T-cell (primary cell): ENCODE measurements around the gene SPACA7. TPM values are rescaled to one million over a fixed set of nuclear protein-coding genes. Genes with fewer than 3 reads are reported as not detected.
"Not testable (repeated sequence)": the region's sequence is repeated elsewhere in the genome, so short reads cannot be mapped to it uniquely, and the experiment has no call there.

ENCODE experiments used
- ATAC-seq, 4 experiments: fragments of 200-7000 bp in 3 of 4; fragments of 150-1000 bp in 1 of 4; cut with Tn5 transposase; replicated peaks in 1 of 4; 1 replicate in 3 of 4; 2 replicates in 1 of 4; pipeline ENCODE4 v1.10.0; 2021; ENCODE audit warnings: moderate library complexity in 3 of 4, mild to moderate bottlenecking in 2 of 4, moderate number of reproducible peaks in 1 of 4
- CTCF ChIA-PET, 2 donors: fragments of 300-600 bp; sonication (Branson Sonifier 250); formaldehyde crosslinking; loops; one replicate each; lab custom pipeline; 2022; ENCODE audit warnings: antibody characterized with exemption in 2 of 2; lab: Charles Lee
- POLR2A ChIA-PET, 2 donors: fragments of 300-600 bp; sonication (Branson Sonifier 250); formaldehyde crosslinking; loops; one replicate each; lab custom pipeline; 2022; ENCODE audit warnings: antibody characterized with exemption in 2 of 2; lab: Charles Lee
- DNase-seq, 35 experiments: peaks; one replicate each; pipeline versions ENCODE4 v3.0.0 to v3.0.0-alpha.2; 2013 to 2023
- H3K27ac ChIP-seq: one replicate; pipeline ENCODE4 v1.5.1; 2013; ENCODE audit warnings: low read length
- H3K27me3 ChIP-seq, 2 experiments: replicated peaks in 1 of 2; 1 replicate in 1 of 2; 2 replicates in 1 of 2; pipeline versions ENCODE4 v1.6.1 to v1.7.0; 2013; ENCODE audit warnings: low read length in 1 of 2, mixed read lengths in 1 of 2; ENCODE audit not compliant: control insufficient read depth in 2 of 2, insufficient read depth in 2 of 2; ENCODE audit errors: extremely low read depth in 1 of 2
- H3K36me3 ChIP-seq, 2 donors: 1 replicate in 1 of 2; 2 replicates in 1 of 2; pipeline versions ENCODE4 v1.6.1 to v1.7.0; 2013; ENCODE audit warnings: low read length in 1 of 2; ENCODE audit not compliant: control insufficient read depth in 2 of 2, insufficient read depth in 1 of 2; ENCODE audit errors: extremely low read depth in 1 of 2
- H3K4me1 ChIP-seq, 2 experiments: 1 replicate in 1 of 2; 2 replicates in 1 of 2; pipeline versions ENCODE4 v1.6.1 to v1.7.0; 2013; ENCODE audit warnings: low read length in 2 of 2, mixed read lengths in 1 of 2; ENCODE audit not compliant: insufficient read depth in 2 of 2, control insufficient read depth in 1 of 2; ENCODE audit errors: extremely low read depth in 1 of 2
- H3K4me3 ChIP-seq, 2 donors: 1 replicate in 1 of 2; 2 replicates in 1 of 2; pipeline versions ENCODE4 v1.5.1 to v1.7.0; 2013; ENCODE audit warnings: mild to moderate bottlenecking in 2 of 2, low read length in 1 of 2, moderate library complexity in 1 of 2; ENCODE audit not compliant: control insufficient read depth in 1 of 2; ENCODE audit errors: extremely low read depth in 1 of 2
- H3K9me3 ChIP-seq: 2 replicates; pipeline ENCODE4 v1.7.0; 2013
- H3K27ac Mint-ChIP-seq, 2 donors: one replicate each; pipeline ENCODE4 v1.8.0; 2020 to 2021; ENCODE audit warnings: mild to moderate bottlenecking in 2 of 2, mixed read lengths in 2 of 2
- H3K27me3 Mint-ChIP-seq, 2 donors: one replicate each; pipeline ENCODE4 v1.8.0; 2021 to 2022; ENCODE audit warnings: mixed read lengths in 2 of 2
- H3K36me3 Mint-ChIP-seq: one replicate; pipeline ENCODE4 v1.8.0; 2021; ENCODE audit warnings: mixed read lengths
- H3K4me1 Mint-ChIP-seq, 3 donors: one replicate each; pipeline ENCODE4 v1.8.0; 2020 to 2022; ENCODE audit warnings: mixed read lengths in 3 of 3, mild to moderate bottlenecking in 1 of 3
- H3K4me3 Mint-ChIP-seq, 3 donors: one replicate each; pipeline ENCODE4 v1.8.0; 2020 to 2022; ENCODE audit warnings: mild to moderate bottlenecking in 3 of 3, mixed read lengths in 3 of 3, moderate library complexity in 3 of 3
- H3K9me3 Mint-ChIP-seq, 3 donors: one replicate each; pipeline ENCODE4 v1.8.0; 2020 to 2022; ENCODE audit warnings: mixed read lengths in 3 of 3
- WGBS: methylation state at CpG from one replicate; pipeline ENCODE4 v1.1.5; 2013; ENCODE audit warnings: missing lambda C conversion rate; ENCODE audit not compliant: insufficient coverage; 5-methylcytosine and 5-hydroxymethylcytosine counted together
- total RNA-seq, 35 experiments: library from RNA in 6 of 35; stranded (reverse) in 6 of 35; fragments of 120-200 nt in 1 of 35; gene quantifications; one replicate each; pipeline versions ENCODE4 v1.2.1 to v1.2.4 and lab custom pipeline; 2013 to 2026

The SPACA7 gene
- total RNA-seq, 5 donors from 2014 or later (not counting 1 experiment from before 2014, with no cell fraction given): not detected

GRCh38 chr13:112431734-112432133 lies 55.6 kb downstream of the SPACA7 start:
- Histone ChIP-seq H3K9me3 (no peaks in the 10 kb centered on the region), H3K27me3 (peaks cover 0 to 24% of the 10 kb centered on the region in 2 experiments), H3K27ac (no peak overlapping the region), H3K36me3 (no peaks in the 10 kb centered on the region), H3K4me3 (no peak overlapping the region), H3K4me1 (no peaks in the 10 kb centered on the region)
- Mint-ChIP-seq H3K27me3 (peaks cover 5 to 8% of the 10 kb centered on the region in 2 donors), H3K4me1 (no peaks in the 10 kb centered on the region), H3K27ac (no peak overlapping the region), H3K36me3 (no peaks in the 10 kb centered on the region), H3K9me3 (peaks cover 10 to 17% (median 12%) of the 10 kb centered on the region in 3 donors), H3K4me3 (no peak overlapping the region)
- 64% methylated on average over 3 of the region's 5 CpGs for WGBS
- ChIA-PET POLR2A (no interaction called here), CTCF (no interaction called here)
- no peak for ATAC-seq
- no peak for DNase-seq

- H3K9me3 ChIP-seq, H3K4me3 Mint-ChIP-seq, ATAC-seq, H3K27me3 Mint-ChIP-seq, H3K27ac ChIP-seq, DNase-seq, H3K4me3 ChIP-seq, H3K4me1 ChIP-seq, H3K27ac Mint-ChIP-seq, H3K36me3 Mint-ChIP-seq, CTCF ChIA-PET, H3K4me1 Mint-ChIP-seq, H3K36me3 ChIP-seq: not testable (repeated sequence)
- H3K9me3 Mint-ChIP-seq: peaks cover 10 to 17% (median 12%) of the 10 kb centered on the region in 3 donors
- peaks cover 0 to 24% of the 10 kb centered on the region in 2 experiments for H3K27me3 ChIP-seq
- 59% methylated on average over 4 of the region's 5 CpGs for WGBS
- POLR2A ChIA-PET: interaction anchor here in 1 of 2 donors (0.5 kb wide), 1 partner anchor 83 kb away, joined by 3 read pairs; no protein-coding TSS in a partner anchor
Observed at GRCh38 chr13:112432734-112433133, 56.6 kb downstream of the SPACA7 start.

- CTCF ChIA-PET, H3K27me3 Mint-ChIP-seq, ATAC-seq, H3K4me1 Mint-ChIP-seq, H3K9me3 ChIP-seq, DNase-seq, H3K36me3 Mint-ChIP-seq, H3K36me3 ChIP-seq, POLR2A ChIA-PET, H3K4me1 ChIP-seq, H3K27ac ChIP-seq, H3K27ac Mint-ChIP-seq, H3K4me3 Mint-ChIP-seq, H3K4me3 ChIP-seq: not testable (repeated sequence)
- peaks cover 7 to 19% (median 14%) of the 10 kb centered on the region in 3 donors for H3K9me3 Mint-ChIP-seq
- 89% methylated on average over 15 of the region's 16 CpGs for WGBS
- H3K27me3 ChIP-seq: peaks cover 0 to 24% of the 10 kb centered on the region in 2 experiments
Observed at GRCh38 chr13:112433517-112433916, 57.4 kb downstream of the SPACA7 start.

DNA sequence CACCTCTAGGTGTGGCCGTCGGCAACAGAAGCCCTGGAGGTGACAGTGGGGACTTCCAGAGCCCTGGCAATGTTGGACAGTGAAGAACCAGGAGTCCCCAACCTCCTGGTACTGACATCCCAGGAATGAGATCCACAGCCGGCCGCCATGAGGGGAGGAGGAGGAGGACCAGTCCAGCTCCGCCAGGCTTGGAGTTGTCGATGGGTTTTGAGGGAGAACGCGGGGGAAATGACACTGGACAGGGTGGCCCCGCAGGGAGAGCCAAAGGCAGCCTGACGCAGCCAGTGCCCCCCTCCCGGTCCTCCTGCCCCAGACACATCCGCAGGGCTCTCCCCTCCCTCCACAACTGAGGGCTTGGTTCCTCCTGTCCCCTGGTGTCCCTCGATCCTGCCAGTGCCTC lies 57.9 kb downstream of the SPACA7 start:
- DNase-seq (no peak), ATAC-seq (no peak)
- Histone ChIP-seq H3K9me3 (no peaks in the 10 kb centered on the region), H3K36me3 (no peaks in the 10 kb centered on the region), H3K27ac (no peak overlapping the region), H3K27me3 (peaks cover 0 to 24% of the 10 kb centered on the region in 2 experiments), H3K4me1 (no peaks in the 10 kb centered on the region), H3K4me3 (no peak overlapping the region)
- ChIA-PET POLR2A (no interaction called here), CTCF (no interaction called here)
- Mint-ChIP-seq H3K4me1 (no peaks in the 10 kb centered on the region), H3K27ac (no peak overlapping the region), H3K27me3 (peaks cover 5 to 8% of the 10 kb centered on the region in 2 donors), H3K9me3 (peaks cover 4 to 16% (median 15%) of the 10 kb centered on the region in 3 donors), H3K36me3 (no peaks in the 10 kb centered on the region), H3K4me3 (no peak overlapping the region)
- WGBS: 85% methylated on average over 7 of the region's 13 CpGs

- no peak overlapping the region for H3K27ac Mint-ChIP-seq
- Histone ChIP-seq H3K9me3 (no peaks in the 10 kb centered on the region), H3K36me3 (no peaks in the 10 kb centered on the region), H3K27me3 (peaks cover 0 to 28% of the 10 kb centered on the region in 2 experiments), H3K4me3 (no peak overlapping the region), H3K27ac (no peak overlapping the region), H3K4me1 (no peaks in the 10 kb centered on the region)
- peaks cover 5 to 15% of the 10 kb centered on the region in 2 donors for H3K27me3 Mint-ChIP-seq
- H3K4me1 Mint-ChIP-seq: no peaks in the 10 kb centered on the region
- ATAC-seq (no peak), DNase-seq (no peak)
- ChIA-PET POLR2A (no interaction called here), CTCF (no interaction called here)
- peaks cover 0 to 14% (median 9%) of the 10 kb centered on the region in 3 donors for H3K9me3 Mint-ChIP-seq
- no peak overlapping the region for H3K4me3 Mint-ChIP-seq
- WGBS: 88% methylated on average over 7 of the region's 12 CpGs
- no peaks in the 10 kb centered on the region for H3K36me3 Mint-ChIP-seq
Observed at GRCh38 chr13:112434937-112435523, 58.9 kb downstream of the SPACA7 start.

DNA sequence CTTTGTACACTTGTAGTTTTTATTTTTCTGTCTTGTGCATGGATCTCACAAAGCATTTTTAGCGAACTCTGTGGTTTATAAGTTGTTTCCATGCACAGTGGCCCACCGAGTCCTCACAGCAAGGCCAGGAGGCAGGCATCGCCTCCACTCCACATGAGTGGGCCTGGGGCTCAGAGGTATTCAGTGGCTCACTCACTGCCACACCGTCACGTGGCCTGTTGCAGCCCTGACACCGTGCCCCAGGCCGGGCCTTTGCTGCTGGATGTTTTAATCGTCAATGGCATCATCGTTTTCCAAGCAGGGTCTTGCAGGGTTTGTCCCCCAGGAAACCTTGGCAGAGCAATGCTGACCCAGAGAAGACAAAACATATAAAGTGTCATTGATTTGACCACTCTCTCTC lies 59.8 kb downstream of the SPACA7 start:
- DNase-seq: no peak
- Histone ChIP-seq H3K36me3 (no peaks in the 10 kb centered on the region), H3K27ac (no peak overlapping the region), H3K4me1 (no peaks in the 10 kb centered on the region), H3K4me3 (no peak overlapping the region), H3K27me3 (peaks cover 0 to 33% of the 10 kb centered on the region in 2 experiments), H3K9me3 (no peaks in the 10 kb centered on the region)
- Mint-ChIP-seq H3K27me3 (peaks cover 8 to 21% of the 10 kb centered on the region in 2 donors), H3K9me3 (peaks cover 0 to 12% (median 7%) of the 10 kb centered on the region in 3 donors), H3K27ac (no peak overlapping the region), H3K36me3 (no peaks in the 10 kb centered on the region), H3K4me3 (no peak overlapping the region), H3K4me1 (no peaks in the 10 kb centered on the region)
- ChIA-PET POLR2A (no interaction called here), CTCF (no interaction called here)
- ATAC-seq: no peak
- WGBS: 83% methylated on average over 5 of the region's 9 CpGs
